Ovary (tissue), 9 donors: ENCODE measurements around the gene MAGI1. TPM values are rescaled to one million over a fixed set of nuclear protein-coding genes. Genes with fewer than 3 reads are reported as not detected.

Source experiments
- DNase-seq, 5 donors: peaks; one replicate each; pipeline ENCODE4 v3.0.0-alpha.2; 2019 to 2020
- H3K27ac ChIP-seq, 2 donors: fragments of 200-600 bp; one replicate each; pipeline versions ENCODE4 v1.5.1 to v1.8.0; 2019 to 2022
- H3K27me3 ChIP-seq: fragments of 200-600 bp; one replicate; pipeline ENCODE4 v1.8.0; 2022
- H3K36me3 ChIP-seq: fragments of 200-600 bp; sonication (generic); one replicate; pipeline ENCODE4 v1.5.1; 2019
- H3K4me1 ChIP-seq: one replicate; pipeline ENCODE4 v1.8.1; 2013; ENCODE audit warnings: mild to moderate bottlenecking, moderate library complexity; ENCODE audit not compliant: insufficient read depth
- H3K4me3 ChIP-seq: fragments of 200-600 bp; sonication (generic); one replicate; pipeline ENCODE4 v1.5.1; 2017
- H3K9me3 ChIP-seq, 2 donors: fragments of 200-600 bp in 1 of 2; sonication (generic) in 1 of 2; one replicate each; pipeline versions ENCODE4 v1.5.1 to v1.8.1; 2013 to 2019; ENCODE audit warnings: mild to moderate bottlenecking in 1 of 2, moderate library complexity in 1 of 2
- EP300 ChIP-seq: sonication (generic); formaldehyde crosslinking; IDR thresholded peaks from one replicate; pipeline ENCODE4 v1.6.1; 2017; ENCODE audit warnings: antibody characterized with exemption
- POLR2A ChIP-seq: fragments of 450-650 bp; IDR thresholded peaks from one replicate; pipeline ENCODE4 v1.6.1; 2017; ENCODE audit warnings: antibody characterized with exemption, mild to moderate bottlenecking, moderate library complexity
- WGBS, 3 donors: extraction: QIAGEN DNeasy Blood & Tissue Kit in 1 of 3; methylation state at CpG; one replicate each; pipeline versions ENCODE4 v1.1.5 to v1.1.7; 2013 to 2017; 5-methylcytosine and 5-hydroxymethylcytosine counted together
- intact Hi-C, 4 donors: fragments of 100-400 bp; cut with DNase I; formaldehyde crosslinking; loops; one replicate each; pipeline versions ENCODE4 v1.11.0 to v1.15.1; 2022 to 2023
- polyA plus RNA-seq, 2 donors: library from polyadenylated mRNA; stranded (reverse); fragments of 200-250 nt in 1 of 2; fragments of 350-450 nt in 1 of 2; fragmentation: Illumina TruSeq in 1 of 2; extraction: RNeasy Lipid Tissue Mini Kit (QIAGEN cat#74804) in 1 of 2; gene quantifications; one replicate each; pipeline ENCODE4 v1.2.3, GENCODE V29; 2013 to 2014
- total RNA-seq, 7 donors: library from RNA; depleted of rRNA in 2 of 7; stranded (reverse); fragments of >200 nt in 2 of 7; fragmentation: NEBNext Ultra II Directional in 3 of 7; extraction: Animal tissue kit (Norgen Biotek cat#: 25700) in 3 of 7; gene quantifications; one replicate each; pipeline versions ENCODE4 v1.1.0 to v1.2.4, GENCODE V29; 2016 to 2023
- TF ChIP-seq, protein P1 (sequence below), 3 donors: fragments of 450-650 bp in 2 of 3; fragments of 200-600 bp in 1 of 3; IDR thresholded peaks; one replicate each; pipeline versions ENCODE4 v1.5.1 to v1.8.0; 2016 to 2022; ENCODE audit warnings: antibody characterized with exemption in 3 of 3, mild to moderate bottlenecking in 1 of 3
- donor health status: DM: no; HTN: no; CAD: no; lungs with moderate emphysema.
- donor health status: DM: no; HTN: no; CAD: no.
- donor health status: Bipolar disorder and iron deficiency.
- donor health status: DM: yes; HTN: yes; CAD: no.
- donor health status: DM: no; HTN: no; CAD: no.
- donor health status: DM: yes; HTN: yes; CAD: no.

MAGI1 gene
- total and polyA plus RNA-seq, 9 donors = 5.5 to 35.7 (median 8.7) TPM

- Histone ChIP-seq H3K27me3 (no peaks in the 10 kb centered on the region), H3K4me3 (no peak overlapping the region), H3K27ac (no peak overlapping the region), H3K9me3 (no peaks in the 10 kb centered on the region), H3K36me3 (no peaks in the 10 kb centered on the region), H3K4me1 (peaks cover 3% of the 10 kb centered on the region)
- 50 to 54% (median 51%) methylated on average over 5 of the region's 5 CpGs for WGBS, 3 donors
- no peak for DNase-seq
- TF ChIP-seq, protein P1, sequence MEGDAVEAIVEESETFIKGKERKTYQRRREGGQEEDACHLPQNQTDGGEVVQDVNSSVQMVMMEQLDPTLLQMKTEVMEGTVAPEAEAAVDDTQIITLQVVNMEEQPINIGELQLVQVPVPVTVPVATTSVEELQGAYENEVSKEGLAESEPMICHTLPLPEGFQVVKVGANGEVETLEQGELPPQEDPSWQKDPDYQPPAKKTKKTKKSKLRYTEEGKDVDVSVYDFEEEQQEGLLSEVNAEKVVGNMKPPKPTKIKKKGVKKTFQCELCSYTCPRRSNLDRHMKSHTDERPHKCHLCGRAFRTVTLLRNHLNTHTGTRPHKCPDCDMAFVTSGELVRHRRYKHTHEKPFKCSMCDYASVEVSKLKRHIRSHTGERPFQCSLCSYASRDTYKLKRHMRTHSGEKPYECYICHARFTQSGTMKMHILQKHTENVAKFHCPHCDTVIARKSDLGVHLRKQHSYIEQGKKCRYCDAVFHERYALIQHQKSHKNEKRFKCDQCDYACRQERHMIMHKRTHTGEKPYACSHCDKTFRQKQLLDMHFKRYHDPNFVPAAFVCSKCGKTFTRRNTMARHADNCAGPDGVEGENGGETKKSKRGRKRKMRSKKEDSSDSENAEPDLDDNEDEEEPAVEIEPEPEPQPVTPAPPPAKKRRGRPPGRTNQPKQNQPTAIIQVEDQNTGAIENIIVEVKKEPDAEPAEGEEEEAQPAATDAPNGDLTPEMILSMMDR (IDR thresholded peaks at IDR 0.05) = no peak
- no peak for TF ChIP-seq EP300
- no peak for TF ChIP-seq POLR2A
- intact Hi-C loops = no loop called here
Measured at GRCh38 chr3:66035763-66036477, 2.8 kb downstream of the MAGI1 start.

DNA sequence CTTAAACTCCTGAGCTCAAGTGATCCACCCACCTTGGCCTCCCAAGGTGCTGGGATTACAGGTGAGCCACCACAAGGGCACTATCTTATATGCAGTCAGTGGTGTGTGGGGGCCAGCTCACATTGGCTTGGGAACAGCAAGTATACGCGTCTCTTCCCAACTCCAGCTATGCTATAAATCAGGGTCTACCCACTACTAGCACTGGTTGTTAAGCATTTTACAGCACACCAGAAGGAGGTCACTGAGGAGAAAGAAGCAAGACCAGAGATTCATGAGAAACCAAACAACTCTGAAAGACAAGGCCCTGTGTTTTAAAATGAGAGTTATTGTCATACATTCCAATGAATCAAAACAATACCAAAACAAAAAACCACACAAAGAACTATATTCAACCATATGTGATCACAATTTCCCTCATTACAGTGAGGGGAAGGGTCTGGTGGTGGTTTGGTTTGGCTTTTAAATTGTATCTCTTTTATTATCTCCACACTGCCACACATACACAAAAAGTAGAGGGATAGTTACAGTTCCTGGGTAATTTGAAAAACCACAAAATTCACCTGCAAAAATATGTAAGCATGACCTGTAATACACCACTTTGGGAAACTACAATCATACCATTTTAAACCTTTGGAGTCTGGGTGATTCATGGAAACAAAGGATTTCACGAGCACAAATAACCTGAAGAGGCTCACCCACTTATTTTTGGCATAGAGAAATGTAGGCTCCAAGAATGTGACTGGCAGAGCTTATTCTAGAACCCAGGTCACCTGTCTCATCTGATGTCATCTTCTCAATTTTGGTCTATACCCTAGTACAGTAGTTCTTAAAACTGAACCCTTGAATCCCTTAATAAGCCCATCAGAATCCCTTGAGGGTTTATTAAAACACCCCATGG, 5.2 kb downstream of the MAGI1 start:
- peaks cover 3% of the 10 kb centered on the region for H3K4me1 ChIP-seq
- TF ChIP-seq, protein P1 (IDR thresholded peaks at IDR 0.05) = no peak
- TF ChIP-seq POLR2A (no peak), EP300 (no peak)
- DNase-seq = no peak
- H3K4me3 ChIP-seq = no peak overlapping the region
- no peaks in the 10 kb centered on the region for H3K9me3 ChIP-seq
- 53 to 71% (median 57%) methylated on average over 3 of the region's 3 CpGs for WGBS, 3 donors
- H3K36me3 ChIP-seq = no peaks in the 10 kb centered on the region
- intact Hi-C loops = no loop called here
- no peak overlapping the region for H3K27ac ChIP-seq
- H3K27me3 ChIP-seq = no peaks in the 10 kb centered on the region

GRCh38 chr3:66031102-66031698, 7.5 kb downstream of the MAGI1 start:
- H3K4me3 ChIP-seq = no peak overlapping the region
- no peaks in the 10 kb centered on the region for H3K4me1 ChIP-seq
- TF ChIP-seq EP300 (no peak), POLR2A (no peak)
- TF ChIP-seq, protein P1 (IDR thresholded peaks at IDR 0.05) = no peak
- H3K36me3 ChIP-seq = no peaks in the 10 kb centered on the region
- H3K27me3 ChIP-seq = no peaks in the 10 kb centered on the region
- 78 to 84% (median 79%) methylated on average over 6 of the region's 6 CpGs for WGBS, 3 donors
- no peak overlapping the region for H3K27ac ChIP-seq
- no peak for DNase-seq
- no peaks in the 10 kb centered on the region for H3K9me3 ChIP-seq
- intact Hi-C loops = no loop called here

DNA sequence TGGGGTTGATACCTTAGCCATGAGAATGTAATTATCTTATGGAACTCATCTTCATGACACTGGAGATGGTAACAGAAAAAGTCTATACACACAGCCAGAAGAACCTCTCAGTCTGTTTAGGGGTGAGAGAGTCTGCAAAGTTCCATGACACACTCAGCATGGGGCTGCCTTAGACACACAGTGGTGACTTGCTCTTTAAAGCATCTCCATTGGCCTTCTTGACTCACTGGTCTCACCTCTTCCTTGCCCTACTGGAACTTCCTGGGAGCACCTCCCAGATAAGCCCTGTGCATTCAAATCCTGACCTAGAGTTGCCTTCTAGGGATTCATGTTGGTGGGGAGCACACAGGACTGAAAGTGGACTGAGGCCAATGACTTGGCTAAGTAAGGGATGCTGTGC, 9.3 kb downstream of the MAGI1 start:
- Histone ChIP-seq H3K4me3 (no peak overlapping the region), H3K4me1 (no peaks in the 10 kb centered on the region), H3K27ac (no peak overlapping the region), H3K27me3 (no peaks in the 10 kb centered on the region), H3K36me3 (no peaks in the 10 kb centered on the region), H3K9me3 (no peaks in the 10 kb centered on the region)
- TF ChIP-seq POLR2A (no peak), EP300 (no peak)
- TF ChIP-seq, protein P1 (IDR thresholded peaks at IDR 0.05) = no peak
- intact Hi-C loops = no loop called here
- no peak for DNase-seq
